DMS 273 treated with DMSO at 0.1 percent for 48 hours (cell line): ENCODE measurements around the gene FRZB.
"Not testable (repeated sequence)": the region's sequence is repeated elsewhere in the genome, so short reads cannot be mapped to it uniquely, and the experiment has no call there.

Experiments used
- DNase-seq: peaks from one replicate; lab custom pipeline; 2025; lab: John Stamatoyannopoulos, UW

FRZB gene

GRCh38 chr2:182890773-182891378 is 24.4 kb upstream of the FRZB start:
- DNase-seq: no peak

- DNase-seq: no peak
Observed at GRCh38 chr2:182890305-182890704, 23.9 kb upstream of the FRZB start.

GRCh38 chr2:182887753-182888415 is 21.4 kb upstream of the FRZB start:
- DNase-seq: no peak

GRCh38 chr2:182887093-182887492 is 20.7 kb upstream of the FRZB start:
- no peak for DNase-seq

GRCh38 chr2:182885771-182886170 is 19.3 kb upstream of the FRZB start:
- DNase-seq: no peak

- no peak for DNase-seq
Observed at GRCh38 chr2:182883451-182883850, 17.0 kb upstream of the FRZB start.

- not testable (repeated sequence) for DNase-seq
Observed at GRCh38 chr2:182880100-182880499, 13.7 kb upstream of the FRZB start.

GRCh38 chr2:182876653-182877052 is 10.2 kb upstream of the FRZB start:
- DNase-seq: not testable (repeated sequence)

GRCh38 chr2:182870227-182870626 is 3.8 kb upstream of the FRZB start:
- no peak for DNase-seq

GRCh38 chr2:182868054-182868796 is 1.8 kb upstream of the FRZB start:
- peak; percentile 66 for DNase-seq

GRCh38 chr2:182867426-182868053 is 1.1 kb upstream of the FRZB start:
- no peak for DNase-seq

GRCh38 chr2:182866095-182866460 is 359 bp downstream of the FRZB start:
- DNase-seq: no peak

- no peak for DNase-seq
Observed at GRCh38 chr2:182864949-182865570, 1.4 kb downstream of the FRZB start.

- no peak for DNase-seq
Observed at GRCh38 chr2:182863642-182864041, 2.8 kb downstream of the FRZB start.

- DNase-seq: peak; percentile 8
Observed at GRCh38 chr2:182862091-182862490, 4.3 kb downstream of the FRZB start.

- no peak for DNase-seq
Observed at GRCh38 chr2:182860858-182861257, 5.6 kb downstream of the FRZB start.

- DNase-seq: no peak
Observed at GRCh38 chr2:182858671-182859070, 7.8 kb downstream of the FRZB start.

GRCh38 chr2:182855376-182855775 is 11.1 kb downstream of the FRZB start:
- DNase-seq: no peak

- DNase-seq: no peak
Observed at GRCh38 chr2:182854375-182855105, 11.9 kb downstream of the FRZB start.

GRCh38 chr2:182852801-182853200 is 13.6 kb downstream of the FRZB start:
- DNase-seq: no peak

- DNase-seq: no peak
Observed at GRCh38 chr2:182852090-182852489, 14.3 kb downstream of the FRZB start.
